Mesothelial cell of epicardium (in vitro differentiated cells): Measurements from ENCODE around the gene DACH1. TPM values are rescaled to one million over a fixed set of nuclear protein-coding genes. Genes with fewer than 3 reads are reported as not detected.

Experiments used
- DNase-seq, 2 experiments: peaks; one replicate each; pipeline ENCODE4 v3.0.0; 2021; ENCODE audit warnings: low spot score in 2 of 2; ENCODE audit not compliant: unreplicated experiment in 2 of 2
- H3K27ac Mint-ChIP-seq: 2 replicates; pipeline ENCODE4 v1.8.0; 2021; ENCODE audit warnings: mixed read lengths
- H3K27me3 Mint-ChIP-seq: 2 replicates; pipeline ENCODE4 v1.8.0; 2021; ENCODE audit warnings: low read depth, mixed read lengths
- H3K36me3 Mint-ChIP-seq: 2 replicates; pipeline ENCODE4 v1.8.0; 2021; ENCODE audit warnings: mixed read lengths
- H3K4me1 Mint-ChIP-seq: 2 replicates; pipeline ENCODE4 v1.8.0; 2021; ENCODE audit warnings: mixed read lengths
- H3K4me3 Mint-ChIP-seq: 2 replicates; pipeline ENCODE4 v1.8.0; 2021; ENCODE audit warnings: mild to moderate bottlenecking, moderate library complexity, mixed read lengths
- H3K9me3 Mint-ChIP-seq: 2 replicates; pipeline ENCODE4 v1.8.0; 2021; ENCODE audit warnings: mixed read lengths
- total RNA-seq: library from RNA; stranded (reverse); gene quantifications from 3 replicates; pipeline ENCODE4 v1.2.1, GENCODE V29; 2021
- TF ChIP-seq, protein P1 (sequence below): fragments of 200-600 bp; sonication (generic); IDR thresholded peaks from one replicate; pipeline ENCODE4 v1.5.0; 2021; ENCODE audit warnings: antibody characterized with exemption; ENCODE audit not compliant: unreplicated experiment

DACH1 gene
- total RNA-seq, 1 donor from 2014 or later = 69.0 TPM

DNA sequence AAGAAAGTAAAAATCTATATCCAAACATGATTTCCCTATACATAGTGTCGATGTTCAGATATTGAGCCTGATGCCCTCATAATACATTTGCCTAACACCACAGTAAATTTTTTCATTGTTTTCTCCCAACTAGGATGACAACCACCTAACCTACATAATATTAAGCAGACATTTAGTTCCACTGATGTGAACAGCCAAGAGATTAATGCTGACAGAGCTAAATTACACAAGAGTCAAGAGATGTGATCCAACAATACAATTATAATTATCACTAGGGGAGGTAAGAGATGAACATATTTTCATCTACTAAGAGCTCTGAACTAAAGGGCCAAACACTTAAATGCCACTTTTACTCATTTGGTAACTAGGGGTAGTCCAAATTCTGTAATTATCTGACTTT is 145.9 kb downstream of the DACH1 start:
- Mint-ChIP-seq H3K4me1 (peaks cover 34% of the 10 kb centered on the region), H3K9me3 (no peaks in the 10 kb centered on the region), H3K27me3 (no peaks in the 10 kb centered on the region), H3K4me3 (no peak overlapping the region), H3K36me3 (peaks cover 2% of the 10 kb centered on the region), H3K27ac (peak overlapping the region; percentile 39)
- TF ChIP-seq, protein P1, sequence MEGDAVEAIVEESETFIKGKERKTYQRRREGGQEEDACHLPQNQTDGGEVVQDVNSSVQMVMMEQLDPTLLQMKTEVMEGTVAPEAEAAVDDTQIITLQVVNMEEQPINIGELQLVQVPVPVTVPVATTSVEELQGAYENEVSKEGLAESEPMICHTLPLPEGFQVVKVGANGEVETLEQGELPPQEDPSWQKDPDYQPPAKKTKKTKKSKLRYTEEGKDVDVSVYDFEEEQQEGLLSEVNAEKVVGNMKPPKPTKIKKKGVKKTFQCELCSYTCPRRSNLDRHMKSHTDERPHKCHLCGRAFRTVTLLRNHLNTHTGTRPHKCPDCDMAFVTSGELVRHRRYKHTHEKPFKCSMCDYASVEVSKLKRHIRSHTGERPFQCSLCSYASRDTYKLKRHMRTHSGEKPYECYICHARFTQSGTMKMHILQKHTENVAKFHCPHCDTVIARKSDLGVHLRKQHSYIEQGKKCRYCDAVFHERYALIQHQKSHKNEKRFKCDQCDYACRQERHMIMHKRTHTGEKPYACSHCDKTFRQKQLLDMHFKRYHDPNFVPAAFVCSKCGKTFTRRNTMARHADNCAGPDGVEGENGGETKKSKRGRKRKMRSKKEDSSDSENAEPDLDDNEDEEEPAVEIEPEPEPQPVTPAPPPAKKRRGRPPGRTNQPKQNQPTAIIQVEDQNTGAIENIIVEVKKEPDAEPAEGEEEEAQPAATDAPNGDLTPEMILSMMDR = no peak
- no peak for DNase-seq

DNA sequence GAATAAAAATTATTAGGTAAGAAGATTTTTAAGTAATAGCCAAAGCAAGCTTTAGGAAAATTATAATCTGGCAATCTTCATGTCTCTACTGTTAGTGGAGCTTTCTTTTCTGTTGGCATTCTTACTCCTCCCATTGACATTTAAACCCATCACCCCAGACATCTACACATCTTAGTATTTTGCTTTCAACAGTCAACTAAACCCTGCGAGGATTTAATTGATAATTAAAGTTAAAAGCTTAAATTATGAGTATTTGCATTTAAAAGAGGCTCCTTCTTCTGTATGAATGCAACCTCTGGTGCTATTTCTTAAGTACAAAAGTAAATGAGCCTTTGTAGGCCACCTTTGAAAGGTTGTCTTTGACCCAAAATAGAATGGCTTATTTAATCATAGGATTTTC is 148.1 kb downstream of the DACH1 start:
- Mint-ChIP-seq H3K9me3 (peaks cover 2% of the 10 kb centered on the region), H3K4me1 (peaks cover 26% of the 10 kb centered on the region), H3K4me3 (no peak overlapping the region), H3K27me3 (no peaks in the 10 kb centered on the region), H3K36me3 (peaks cover 3% of the 10 kb centered on the region), H3K27ac (peak overlapping the region; percentile 18)
- TF ChIP-seq, protein P1 = no peak
- no peak for DNase-seq

DNA sequence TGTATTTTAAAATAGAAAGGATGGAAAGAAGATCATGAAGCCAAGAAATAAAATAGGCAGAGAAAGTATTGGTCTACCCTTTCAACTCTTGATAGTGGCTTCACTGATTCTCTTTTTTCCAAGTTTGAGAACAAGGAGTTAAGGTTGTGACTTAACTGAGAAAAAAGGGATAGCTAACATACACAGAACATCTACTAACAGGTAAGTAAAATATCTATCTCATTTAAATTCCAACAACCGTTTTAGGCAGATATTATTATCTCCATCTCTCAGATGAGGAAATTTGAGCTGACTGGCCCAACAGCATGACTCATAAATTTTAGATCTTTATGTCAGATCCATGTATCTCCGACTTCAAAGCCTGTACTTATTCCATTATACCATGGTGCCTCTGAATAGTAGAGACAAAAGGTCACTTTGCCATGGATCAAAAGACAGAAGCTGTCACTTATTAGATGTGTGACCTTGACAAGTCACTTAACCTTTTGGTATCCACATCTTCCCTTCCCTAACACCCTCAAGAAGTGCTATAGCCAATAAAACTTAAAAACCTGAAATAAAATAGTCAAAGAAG is 152.1 kb downstream of the DACH1 start:
- Mint-ChIP-seq H3K4me1 (peaks cover 22% of the 10 kb centered on the region), H3K27me3 (no peaks in the 10 kb centered on the region), H3K4me3 (no peak overlapping the region), H3K9me3 (peaks cover 2% of the 10 kb centered on the region), H3K36me3 (peaks cover 3% of the 10 kb centered on the region), H3K27ac (no peak overlapping the region)
- DNase-seq = no peak
- TF ChIP-seq, protein P1 = no peak

DNA sequence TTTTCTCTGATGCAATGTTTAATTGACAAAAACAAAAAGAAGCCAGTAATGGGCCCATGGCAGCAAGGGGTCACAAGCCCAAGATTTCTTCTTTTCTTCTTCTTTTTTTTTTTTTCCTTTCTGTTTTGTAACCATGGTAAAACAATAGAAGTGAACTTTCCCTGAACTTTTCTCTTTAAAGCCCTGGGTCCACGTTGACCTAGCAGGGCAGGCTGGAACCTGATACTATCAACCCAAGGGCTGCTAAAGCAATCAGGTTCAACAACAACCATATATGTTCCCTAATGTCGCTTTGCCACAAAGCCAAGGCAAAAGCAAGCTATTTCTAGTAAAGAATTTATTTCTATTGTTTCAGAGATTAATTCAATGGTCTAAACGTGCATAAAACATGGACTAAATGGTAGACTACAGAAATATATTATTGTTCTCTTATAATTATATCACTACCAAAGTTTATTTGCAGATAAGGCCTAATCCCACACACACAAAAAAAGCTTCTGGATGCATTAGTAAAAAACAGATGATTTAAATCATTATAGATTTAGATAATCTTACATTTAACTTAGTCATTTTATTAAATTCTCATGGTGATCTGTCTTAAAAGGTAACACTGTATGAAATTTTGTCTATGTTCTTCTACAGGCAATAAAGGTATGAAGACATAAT is 153.9 kb downstream of the DACH1 start:
- Mint-ChIP-seq H3K27me3 (no peaks in the 10 kb centered on the region), H3K27ac (peak overlapping the region; percentile 99), H3K4me1 (peaks cover 21% of the 10 kb centered on the region), H3K36me3 (peaks cover 8% of the 10 kb centered on the region), H3K4me3 (peak overlapping the region; percentile 53), H3K9me3 (peaks cover 6% of the 10 kb centered on the region)
- DNase-seq = no peak
- TF ChIP-seq, protein P1 = no peak

DNA sequence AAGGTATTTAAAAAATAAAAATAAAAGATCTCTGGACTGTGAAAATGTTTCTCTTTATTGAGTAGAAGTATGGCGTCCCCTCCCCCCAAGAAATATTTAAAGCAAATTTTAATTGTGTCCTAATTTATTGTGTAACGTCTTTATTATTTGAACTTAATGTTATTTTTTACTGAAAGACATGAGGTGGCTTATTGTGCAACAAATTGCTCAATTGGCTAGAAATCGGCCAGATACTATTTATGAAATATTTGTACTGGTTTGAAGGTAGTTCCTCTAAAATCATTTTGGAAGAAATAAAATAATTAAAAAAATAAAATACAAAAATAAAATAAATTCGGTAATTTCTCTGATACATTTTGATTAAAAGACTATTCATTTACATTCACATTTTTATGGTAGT is 162.3 kb downstream of the DACH1 start:
- Mint-ChIP-seq H3K4me3 (no peak overlapping the region), H3K9me3 (peaks cover 7% of the 10 kb centered on the region), H3K36me3 (peaks cover 16% of the 10 kb centered on the region), H3K27ac (no peak overlapping the region), H3K27me3 (no peaks in the 10 kb centered on the region), H3K4me1 (peaks cover 23% of the 10 kb centered on the region)
- TF ChIP-seq, protein P1 = no peak
- DNase-seq = no peak
